Lung (tissue), 12 donors: Measurements from ENCODE around the gene BRI3. TPM values are rescaled to one million over a fixed set of nuclear protein-coding genes. Genes with fewer than 3 reads are reported as not detected.

ENCODE experiments used
- ATAC-seq: fragments of 200-7000 bp; cut with Tn5 transposase; one replicate; pipeline ENCODE4 v1.9.1; 2020; ENCODE audit warnings: moderate number of reproducible peaks; ENCODE audit not compliant: insufficient read depth, low FRiP score
- DNase-seq, 3 donors: peaks; one replicate each; pipeline ENCODE4 v3.0.0-alpha.2; 2013 to 2017
- H3K27ac ChIP-seq, 2 donors: one replicate each; pipeline ENCODE4 v1.5.1; 2013; ENCODE audit warnings: mild to moderate bottlenecking in 2 of 2, moderate library complexity in 2 of 2, control low read depth in 1 of 2, inconsistent platforms in 1 of 2, low read depth in 1 of 2, low read length in 1 of 2
- H3K27me3 ChIP-seq, 3 donors: one replicate each; pipeline ENCODE4 v1.5.1; 2013; ENCODE audit warnings: low read length in 2 of 3; ENCODE audit not compliant: control insufficient read depth in 3 of 3, insufficient read depth in 3 of 3
- H3K36me3 ChIP-seq, 4 donors: one replicate each; pipeline ENCODE4 v1.5.1; 2013; ENCODE audit warnings: low read length in 4 of 4, mild to moderate bottlenecking in 1 of 4, moderate library complexity in 1 of 4; ENCODE audit not compliant: control insufficient read depth in 4 of 4, insufficient read depth in 4 of 4
- H3K4me1 ChIP-seq, 5 donors: one replicate each; pipeline ENCODE4 v1.5.1; 2013; ENCODE audit warnings: low read length in 5 of 5, mild to moderate bottlenecking in 2 of 5, moderate library complexity in 1 of 5; ENCODE audit not compliant: control insufficient read depth in 5 of 5, insufficient read depth in 5 of 5
- H3K4me3 ChIP-seq: one replicate; pipeline ENCODE4 v1.5.1; 2013; ENCODE audit warnings: mild to moderate bottlenecking, control low read depth, moderate library complexity
- H3K9ac ChIP-seq, 2 donors: one replicate each; pipeline ENCODE4 v1.5.1; 2013; ENCODE audit warnings: low read length in 2 of 2, control low read depth in 1 of 2; ENCODE audit not compliant: insufficient read depth in 1 of 2
- H3K9me3 ChIP-seq, 4 donors: one replicate each; pipeline ENCODE4 v1.5.1; 2013; ENCODE audit warnings: low read length in 3 of 4, mild to moderate bottlenecking in 1 of 4, moderate library complexity in 1 of 4; ENCODE audit not compliant: control insufficient read depth in 4 of 4, insufficient read depth in 3 of 4
- WGBS, 2 donors: extraction: QIAGEN DNeasy Blood & Tissue Kit; methylation state at CpG; one replicate each; pipeline ENCODE4 v1.1.7; 2013; 5-methylcytosine and 5-hydroxymethylcytosine counted together
- polyA plus RNA-seq, 2 donors: library from polyadenylated mRNA; stranded (reverse); fragments of 200-250 nt; gene quantifications; one replicate each; pipeline ENCODE4 v1.2.1, GENCODE V29; 2013
- total RNA-seq, 2 donors: library from RNA; depleted of rRNA in 1 of 2; stranded (reverse); fragments of >200 nt in 1 of 2; gene quantifications; one replicate each; pipeline ENCODE4 v1.2.1, GENCODE V29; 2014 to 2021
- TF ChIP-seq, protein P1 (sequence below): IDR thresholded peaks from 2 replicates; pipeline ENCODE4 v1.5.1; 2012; ENCODE audit warnings: mild to moderate bottlenecking; ENCODE audit errors: control extremely low read depth, extremely low read depth
- donor health status: control.
- donor health status: control.
- donor health status: Bipolar disorder and iron deficiency.
- donor health status: healthy.
- donor health status: DM: yes; HTN: yes; CAD: no.

The BRI3 gene
- total and polyA plus RNA-seq, 4 donors = 99.7 to 615 (median 439) TPM

DNA sequence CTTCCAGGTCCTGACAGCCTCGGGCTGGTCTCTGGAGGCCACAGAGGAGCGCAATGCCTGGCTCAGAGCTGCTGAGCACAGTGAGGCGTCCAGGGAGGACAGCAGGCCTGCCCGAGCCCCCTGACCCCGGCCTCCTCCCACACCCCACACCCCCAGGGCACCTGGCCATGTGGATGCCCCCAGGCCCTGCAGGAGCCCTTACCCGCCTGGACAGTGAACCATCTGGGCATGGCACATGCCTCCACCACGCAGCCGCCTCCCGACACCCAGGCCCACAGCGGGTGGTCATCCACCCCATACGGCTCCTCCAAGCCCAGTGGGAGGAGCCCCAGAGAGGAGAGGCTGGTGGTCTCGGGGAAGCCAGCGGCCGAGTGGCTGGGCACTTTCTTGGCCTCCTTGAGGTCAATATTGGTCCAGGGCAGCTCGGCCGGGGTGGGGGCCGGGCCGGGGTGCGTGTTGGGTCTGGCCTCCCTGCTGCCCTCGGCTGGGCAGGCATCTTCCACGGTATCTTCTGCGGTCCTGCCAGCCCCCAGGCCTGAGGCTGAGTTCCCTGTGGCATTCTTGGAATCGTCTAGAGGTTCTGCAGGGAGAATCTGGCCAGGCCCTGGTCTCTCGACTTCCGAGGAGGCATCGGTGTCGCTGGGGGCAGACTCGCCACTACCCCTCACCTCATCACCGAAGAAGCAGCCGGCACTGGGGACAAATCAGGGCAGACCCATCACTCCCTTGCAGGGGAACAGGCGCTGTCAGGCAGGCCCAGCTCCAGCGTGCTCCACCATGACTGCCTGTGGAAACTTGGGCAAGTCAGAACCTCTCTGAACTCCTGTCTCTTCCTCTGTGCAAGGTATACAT, 48.0 kb upstream of the BRI3 start:
- TF ChIP-seq, protein P1, sequence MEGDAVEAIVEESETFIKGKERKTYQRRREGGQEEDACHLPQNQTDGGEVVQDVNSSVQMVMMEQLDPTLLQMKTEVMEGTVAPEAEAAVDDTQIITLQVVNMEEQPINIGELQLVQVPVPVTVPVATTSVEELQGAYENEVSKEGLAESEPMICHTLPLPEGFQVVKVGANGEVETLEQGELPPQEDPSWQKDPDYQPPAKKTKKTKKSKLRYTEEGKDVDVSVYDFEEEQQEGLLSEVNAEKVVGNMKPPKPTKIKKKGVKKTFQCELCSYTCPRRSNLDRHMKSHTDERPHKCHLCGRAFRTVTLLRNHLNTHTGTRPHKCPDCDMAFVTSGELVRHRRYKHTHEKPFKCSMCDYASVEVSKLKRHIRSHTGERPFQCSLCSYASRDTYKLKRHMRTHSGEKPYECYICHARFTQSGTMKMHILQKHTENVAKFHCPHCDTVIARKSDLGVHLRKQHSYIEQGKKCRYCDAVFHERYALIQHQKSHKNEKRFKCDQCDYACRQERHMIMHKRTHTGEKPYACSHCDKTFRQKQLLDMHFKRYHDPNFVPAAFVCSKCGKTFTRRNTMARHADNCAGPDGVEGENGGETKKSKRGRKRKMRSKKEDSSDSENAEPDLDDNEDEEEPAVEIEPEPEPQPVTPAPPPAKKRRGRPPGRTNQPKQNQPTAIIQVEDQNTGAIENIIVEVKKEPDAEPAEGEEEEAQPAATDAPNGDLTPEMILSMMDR = no peak
- WGBS, 2 donors = 94 to 97% methylated on average over 32 of the region's 32 CpGs
- DNase-seq (no peak), ATAC-seq (no peak)
- no peaks in the 10 kb centered on the region for H3K4me1 ChIP-seq
- no peak overlapping the region for H3K27ac ChIP-seq
- H3K36me3 ChIP-seq = peaks cover 0 to 58% (median 3%) of the 10 kb centered on the region in 4 donors
- no peaks in the 10 kb centered on the region for H3K27me3 ChIP-seq
- H3K9ac ChIP-seq = no peak overlapping the region
- peaks cover 0 to 2% (median 0%) of the 10 kb centered on the region in 4 donors for H3K9me3 ChIP-seq
- H3K4me3 ChIP-seq = no peak overlapping the region

DNA sequence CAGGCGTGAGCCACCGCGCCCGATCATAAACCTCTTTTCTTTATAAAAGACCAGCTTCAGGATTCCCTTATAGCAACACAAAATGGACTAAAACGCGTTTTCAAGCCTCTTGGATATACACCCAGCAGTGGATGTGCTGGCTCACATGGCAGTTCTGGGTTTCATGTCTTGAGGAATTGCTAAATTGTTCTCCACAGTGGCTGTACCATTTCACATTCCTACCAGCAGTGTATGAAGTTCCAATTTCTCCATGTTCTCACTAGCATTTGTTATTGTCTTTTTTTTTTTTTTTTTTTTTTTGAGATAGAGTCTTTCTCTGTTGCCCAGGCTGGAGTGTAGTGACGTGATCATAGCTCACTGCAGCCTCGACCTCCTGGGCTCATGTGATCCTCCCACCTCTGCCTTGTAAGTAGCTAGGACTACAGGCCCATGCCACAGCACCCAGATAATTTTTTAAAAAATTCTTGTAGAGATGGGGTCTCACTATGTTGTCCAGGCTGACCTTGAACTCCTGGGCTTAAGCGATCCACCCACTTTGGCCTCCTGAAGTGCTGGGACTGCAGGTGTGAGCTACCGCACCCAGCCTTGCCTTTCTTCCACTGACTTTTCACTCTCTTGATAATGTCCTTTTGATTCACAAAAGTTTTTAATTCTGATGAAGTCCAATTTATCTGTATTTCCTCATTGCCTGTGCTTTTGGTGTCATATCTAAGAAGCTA, 46.9 kb upstream of the BRI3 start:
- ATAC-seq (no peak), DNase-seq (no peak)
- peaks cover 0 to 57% (median 3%) of the 10 kb centered on the region in 4 donors for H3K36me3 ChIP-seq
- no peaks in the 10 kb centered on the region for H3K4me1 ChIP-seq
- TF ChIP-seq, protein P1 = no peak
- H3K27me3 ChIP-seq = no peaks in the 10 kb centered on the region
- peaks cover 0 to 2% (median 0%) of the 10 kb centered on the region in 4 donors for H3K9me3 ChIP-seq
- no peak overlapping the region for H3K9ac ChIP-seq
- no peak overlapping the region for H3K27ac ChIP-seq
- H3K4me3 ChIP-seq = no peak overlapping the region
- WGBS, 2 donors = 96 to 97% methylated on average over 10 of the region's 10 CpGs

DNA sequence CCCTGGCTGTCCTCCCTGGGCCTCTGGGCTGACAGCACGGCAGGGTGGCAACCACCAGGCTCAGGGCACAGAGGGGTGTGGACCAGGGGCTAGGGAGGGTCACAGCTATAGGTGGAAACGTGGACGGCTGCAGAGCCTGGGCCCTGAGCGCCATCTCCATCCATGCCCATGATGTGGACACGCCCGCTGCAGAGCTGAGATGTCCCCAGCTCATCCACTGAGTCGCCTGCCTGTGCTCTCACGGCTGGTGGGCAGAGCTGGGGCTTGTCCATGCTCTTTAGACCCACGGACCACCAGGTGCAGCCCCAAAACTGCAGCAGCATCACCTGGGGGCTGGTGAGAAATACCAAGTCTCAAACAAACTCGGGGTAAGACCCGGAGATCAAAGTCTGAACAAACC, 45.6 kb upstream of the BRI3 start:
- TF ChIP-seq, protein P1 = no peak
- H3K9me3 ChIP-seq = peaks cover 0 to 2% (median 0%) of the 10 kb centered on the region in 4 donors
- H3K36me3 ChIP-seq = peaks cover 0 to 58% (median 3%) of the 10 kb centered on the region in 4 donors
- H3K27ac ChIP-seq = no peak overlapping the region
- no peaks in the 10 kb centered on the region for H3K27me3 ChIP-seq
- H3K9ac ChIP-seq = no peak overlapping the region
- no peak for DNase-seq
- WGBS, 2 donors = 95 to 97% methylated on average over 11 of the region's 11 CpGs
- no peaks in the 10 kb centered on the region for H3K4me1 ChIP-seq
- H3K4me3 ChIP-seq = no peak overlapping the region
- ATAC-seq = no peak
